Common myeloid progenitor, CD34-positive (primary cell): ENCODE results near the gene CRIM1.

Experiments
- CTCF ChIA-PET: fragments of 350-600 bp; sonication (Branson Sonifier 250); formaldehyde crosslinking; loops from one replicate; lab custom pipeline; 2021; ENCODE audit warnings: antibody characterized with exemption; lab: Charles Lee
- POLR2A ChIA-PET: fragments of 350-600 bp; sonication (Branson Sonifier 250); formaldehyde crosslinking; loops from one replicate; lab custom pipeline; 2021; ENCODE audit warnings: antibody characterized with exemption; lab: Charles Lee
- DNase-seq, 3 donors: peaks; one replicate each; pipeline versions ENCODE4 v3.0.0 to v3.0.0-alpha.2; 2013
- H3K27ac ChIP-seq, 2 experiments: 1 replicate in 1 of 2; 2 replicates in 1 of 2; pipeline ENCODE4 v1.7.0; 2013; ENCODE audit warnings: inconsistent platforms in 2 of 2, low read length in 2 of 2, mild to moderate bottlenecking in 2 of 2, low read depth in 1 of 2, moderate library complexity in 1 of 2; ENCODE audit not compliant: severe bottlenecking in 2 of 2, insufficient read depth in 1 of 2, poor library complexity in 1 of 2
- H3K27me3 ChIP-seq, 5 experiments: replicated peaks in 2 of 5; 1 replicate in 3 of 5; 2 replicates in 2 of 5; pipeline versions ENCODE4 v1.6.1 to v1.7.0; 2013; ENCODE audit warnings: low read length in 4 of 5, mild to moderate bottlenecking in 2 of 5, moderate library complexity in 2 of 5, inconsistent platforms in 1 of 5; ENCODE audit not compliant: insufficient read depth in 5 of 5, control insufficient read depth in 4 of 5
- H3K36me3 ChIP-seq, 4 experiments: 1 replicate in 2 of 4; 2 replicates in 2 of 4; pipeline versions ENCODE4 v1.6.1 to v1.7.0; 2013; ENCODE audit warnings: low read length in 3 of 4, control low read depth in 1 of 4, mild to moderate bottlenecking in 1 of 4; ENCODE audit not compliant: control insufficient read depth in 4 of 4, insufficient read depth in 4 of 4
- H3K4me1 ChIP-seq, 4 experiments: 1 replicate in 3 of 4; 2 replicates in 1 of 4; pipeline versions ENCODE4 v1.6.1 to v1.7.1; 2013; ENCODE audit warnings: low read length in 3 of 4, mild to moderate bottlenecking in 3 of 4, control low read depth in 1 of 4, inconsistent platforms in 1 of 4, moderate library complexity in 1 of 4; ENCODE audit not compliant: control insufficient read depth in 4 of 4, insufficient read depth in 4 of 4; ENCODE audit errors: control extremely low read depth in 1 of 4
- H3K4me3 ChIP-seq, 7 experiments: 1 replicate in 4 of 7; 2 replicates in 3 of 7; pipeline versions ENCODE4 v1.5.1 to v1.7.0; 2013; ENCODE audit warnings: mild to moderate bottlenecking in 7 of 7, low read length in 6 of 7, moderate library complexity in 6 of 7, inconsistent platforms in 2 of 7, low read depth in 2 of 7, control low read depth in 1 of 7; ENCODE audit not compliant: insufficient read depth in 4 of 7, control insufficient read depth in 1 of 7; ENCODE audit errors: extremely low read depth in 1 of 7
- H3K9me3 ChIP-seq, 5 experiments: 1 replicate in 4 of 5; 2 replicates in 1 of 5; pipeline versions ENCODE4 v1.6.1 to v1.7.1; 2013; ENCODE audit warnings: low read length in 4 of 5, mild to moderate bottlenecking in 2 of 5, inconsistent platforms in 1 of 5, low read depth in 1 of 5, moderate library complexity in 1 of 5; ENCODE audit not compliant: control insufficient read depth in 4 of 5, insufficient read depth in 2 of 5; ENCODE audit errors: control extremely low read depth in 1 of 5
- WGBS: methylation state at CpG from one replicate; pipeline ENCODE4 v1.1.5; 2013; ENCODE audit not compliant: insufficient coverage; 5-methylcytosine and 5-hydroxymethylcytosine counted together

The CRIM1 gene

GRCh38 chr2:36456227-36457175 is 100.9 kb downstream of the CRIM1 start:
- 89% methylated on average over 9 of the region's 17 CpGs for WGBS

GRCh38 chr2:36458106-36458505 is 102.5 kb downstream of the CRIM1 start:
- ChIA-PET CTCF (interaction anchor here (2.5 kb wide), 1 partner anchor 103 kb away, joined by 6 read pairs; the partner anchor contains the start of gene CRIM1), POLR2A (no interaction called here)
- Histone ChIP-seq H3K27me3 (no peaks in the 10 kb centered on the region), H3K4me3 (no peak overlapping the region), H3K4me1 (peaks cover 0 to 6% (median 4%) of the 10 kb centered on the region in 4 experiments), H3K27ac (no peak overlapping the region), H3K9me3 (no peaks in the 10 kb centered on the region), H3K36me3 (peaks cover 0 to 2% (median 0%) of the 10 kb centered on the region in 4 experiments)
- 96% methylated on average over 5 of the region's 5 CpGs for WGBS
- DNase-seq: no peak

More at GRCh38 chr2:36456227-36457175, 100.9 kb downstream of the CRIM1 start:
- no peaks in the 10 kb centered on the region for H3K27me3 ChIP-seq
- no peak overlapping the region for H3K4me3 ChIP-seq
- ChIA-PET CTCF (interaction anchor here (0.6 to 2.5 kb wide), 3 partner anchors 101 to 436 kb away, joined by 3 to 6 read pairs (median 4); partner anchors contain the start of gene CRIM1), POLR2A (interaction anchor here (0.7 kb wide), 1 partner anchor 342 kb away, joined by 3 read pairs; no protein-coding TSS in a partner anchor)
- H3K4me1 ChIP-seq: peaks cover 0 to 6% (median 4%) of the 10 kb centered on the region in 4 experiments
- no peak overlapping the region for H3K27ac ChIP-seq
- peaks cover 0 to 2% (median under 1%) of the 10 kb centered on the region in 4 experiments for H3K36me3 ChIP-seq
- no peaks in the 10 kb centered on the region for H3K9me3 ChIP-seq
- DNase-seq: no peak

GRCh38 chr2:36459725-36460137 is 104.2 kb downstream of the CRIM1 start:
- Histone ChIP-seq H3K36me3 (peaks cover 0 to 2% (median 0%) of the 10 kb centered on the region in 4 experiments), H3K9me3 (no peaks in the 10 kb centered on the region), H3K4me3 (no peak overlapping the region), H3K4me1 (peaks cover 0 to 6% (median 4%) of the 10 kb centered on the region in 4 experiments), H3K27me3 (no peaks in the 10 kb centered on the region), H3K27ac (no peak overlapping the region)
- DNase-seq: peak in 1 of 3 donors; percentile 19
- WGBS: 89% methylated on average over 2 of the region's 2 CpGs
- POLR2A ChIA-PET: no interaction called here
- CTCF ChIA-PET: interaction anchor here (0.6 to 2.4 kb wide), 7 partner anchors 10 to 107 kb away, joined by 3 to 10 read pairs (median 6); no protein-coding TSS in a partner anchor

- no peak overlapping the region for H3K27ac ChIP-seq
- POLR2A ChIA-PET: no interaction called here
These were observed 105.6 kb downstream of the CRIM1 start for GRCh38 chr2:36461039-36461681.

GRCh38 chr2:36462311-36462935 is 106.8 kb downstream of the CRIM1 start:
- peaks cover 0 to 5% (median 2%) of the 10 kb centered on the region in 4 experiments for H3K36me3 ChIP-seq
- peaks cover 0 to 6% (median 4%) of the 10 kb centered on the region in 4 experiments for H3K4me1 ChIP-seq
- CTCF ChIA-PET: interaction anchor here (0.7 to 2.4 kb wide), 3 partner anchors 13 to 592 kb away, joined by 3 to 6 read pairs (median 3); no protein-coding TSS in a partner anchor
- DNase-seq: no peak
- WGBS: 100% methylated on average over 2 of the region's 6 CpGs
- POLR2A ChIA-PET: no interaction called here
- no peaks in the 10 kb centered on the region for H3K27me3 ChIP-seq
- no peak overlapping the region for H3K4me3 ChIP-seq
- no peak overlapping the region for H3K27ac ChIP-seq
- H3K9me3 ChIP-seq: no peaks in the 10 kb centered on the region

More at GRCh38 chr2:36461039-36461681, 105.6 kb downstream of the CRIM1 start:
- Histone ChIP-seq H3K4me3 (no peak overlapping the region), H3K4me1 (peaks cover 0 to 6% (median 4%) of the 10 kb centered on the region in 4 experiments), H3K9me3 (no peaks in the 10 kb centered on the region), H3K27me3 (no peaks in the 10 kb centered on the region), H3K36me3 (peaks cover 0 to 2% (median under 1%) of the 10 kb centered on the region in 4 experiments)
- 50% methylated on average over 2 of the region's 4 CpGs for WGBS
- CTCF ChIA-PET: interaction anchor here (0.7 to 2.4 kb wide), 4 partner anchors 9 to 99 kb away, joined by 3 to 6 read pairs (median 5); no protein-coding TSS in a partner anchor
- DNase-seq: peak in 2 of 3 donors; percentile 14 to 26

GRCh38 chr2:36463365-36463764 is 107.8 kb downstream of the CRIM1 start:
- Histone ChIP-seq H3K36me3 (peaks cover 0 to 5% (median 2%) of the 10 kb centered on the region in 4 experiments), H3K9me3 (no peaks in the 10 kb centered on the region), H3K27me3 (no peaks in the 10 kb centered on the region), H3K4me1 (peaks cover 0 to 6% (median 4%) of the 10 kb centered on the region in 4 experiments), H3K4me3 (no peak overlapping the region), H3K27ac (no peak overlapping the region)
- POLR2A ChIA-PET: no interaction called here
- 87% methylated on average over 7 of the region's 7 CpGs for WGBS
- DNase-seq: no peak
- CTCF ChIA-PET: interaction anchor here (0.9 kb wide), 1 partner anchor 19 kb away, joined by 4 read pairs; no protein-coding TSS in a partner anchor
